ENCODE data around the gene SH2D4B.
"Not testable (repeated sequence)": the region's sequence is repeated elsewhere in the genome, so short reads cannot be mapped to it uniquely, and the experiment has no call there.

The SH2D4B gene

DNA sequence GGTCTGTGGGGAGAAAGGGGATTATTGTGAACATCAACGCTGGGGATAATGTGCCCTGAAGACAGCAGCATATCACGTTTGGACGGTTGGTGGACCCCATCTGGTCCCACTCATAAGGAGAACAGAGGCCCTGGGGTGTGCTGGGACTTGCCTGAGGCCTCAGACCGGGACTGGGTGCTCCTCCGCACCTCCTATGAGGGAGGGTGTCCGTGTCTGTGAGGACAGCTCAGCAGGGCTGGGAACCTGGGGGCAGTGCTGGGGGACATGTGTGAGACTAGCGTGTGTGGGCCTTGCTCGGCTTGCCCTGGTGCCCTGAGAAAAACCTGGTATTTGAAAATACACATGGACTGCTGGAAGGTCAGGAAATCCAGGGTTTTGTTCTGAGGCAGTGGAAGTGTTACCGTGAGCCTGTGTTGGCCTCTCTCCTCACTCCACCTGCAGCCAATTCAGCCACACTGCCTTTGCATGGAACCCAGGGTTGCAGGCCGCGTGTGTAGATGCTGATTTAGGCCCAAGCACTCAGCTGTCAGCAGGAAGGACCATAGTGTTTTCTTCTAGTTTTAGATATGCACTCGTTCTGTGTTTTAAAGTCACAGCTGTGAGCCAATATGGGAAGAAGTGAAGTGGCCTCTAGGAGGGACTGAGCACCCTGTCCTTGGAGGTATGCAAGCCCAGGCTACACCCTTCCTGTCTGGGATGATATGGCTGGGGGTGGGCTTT, 13.4 kb upstream of the SH2D4B start:
- no peak for DNase-seq (ENCODE audit: low read depth)

GRCh38 chr10:80526218-80526617, 11.5 kb upstream of the SH2D4B start:
- DNase-seq (ENCODE audit: low read depth) = no peak

- DNase-seq (ENCODE audit: low read depth) = no peak
These were observed 11.0 kb upstream of the SH2D4B start for GRCh38 chr10:80526742-80527141.

DNA sequence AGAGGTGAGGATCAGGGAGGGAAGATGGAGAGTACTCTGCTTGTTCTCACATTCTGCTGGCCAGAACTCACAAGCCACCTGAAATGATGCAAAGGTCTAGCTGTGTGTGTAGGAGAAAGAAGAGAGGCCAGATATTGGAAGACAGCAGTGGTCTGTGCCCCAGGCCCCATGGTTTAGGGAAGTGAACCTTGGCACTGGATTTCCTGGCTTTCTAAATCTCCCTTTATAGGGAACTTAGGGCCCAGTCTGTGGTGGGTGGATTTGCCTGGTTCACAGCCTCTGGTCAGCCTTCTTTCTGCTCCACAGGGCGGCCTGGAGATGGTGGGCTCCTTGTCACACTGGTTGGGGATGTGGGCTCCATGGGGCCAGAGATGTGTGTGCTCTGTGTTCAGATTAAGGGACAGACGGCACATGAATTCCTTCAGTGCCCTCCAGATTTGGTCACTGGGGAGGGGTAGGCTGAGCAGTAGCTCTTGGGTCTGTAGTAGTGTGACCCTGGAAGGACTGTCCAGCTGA, 9.5 kb upstream of the SH2D4B start:
- no peak for DNase-seq (ENCODE audit: low read depth)

DNA sequence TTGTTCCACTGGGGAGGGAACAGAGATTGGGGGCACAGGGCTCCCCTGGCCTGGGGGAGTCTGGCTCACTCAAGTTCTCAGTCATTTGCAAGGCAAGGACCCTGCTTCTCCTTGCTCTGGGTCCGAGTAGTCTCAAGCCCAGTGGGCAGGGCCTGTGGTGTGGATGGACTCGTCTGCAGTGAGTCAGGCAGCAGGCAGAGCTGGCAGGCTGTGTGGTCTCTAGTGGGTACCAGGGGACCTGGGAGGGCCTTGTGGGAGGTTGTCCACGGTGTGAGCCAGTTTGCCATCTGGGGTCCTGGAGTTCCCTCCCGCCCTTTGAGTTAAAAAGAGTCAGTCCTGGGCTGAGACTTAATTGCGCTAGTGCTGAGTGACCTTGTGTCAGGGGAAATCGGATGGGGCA, 8.8 kb upstream of the SH2D4B start:
- DNase-seq (ENCODE audit: low read depth) = no peak

DNA sequence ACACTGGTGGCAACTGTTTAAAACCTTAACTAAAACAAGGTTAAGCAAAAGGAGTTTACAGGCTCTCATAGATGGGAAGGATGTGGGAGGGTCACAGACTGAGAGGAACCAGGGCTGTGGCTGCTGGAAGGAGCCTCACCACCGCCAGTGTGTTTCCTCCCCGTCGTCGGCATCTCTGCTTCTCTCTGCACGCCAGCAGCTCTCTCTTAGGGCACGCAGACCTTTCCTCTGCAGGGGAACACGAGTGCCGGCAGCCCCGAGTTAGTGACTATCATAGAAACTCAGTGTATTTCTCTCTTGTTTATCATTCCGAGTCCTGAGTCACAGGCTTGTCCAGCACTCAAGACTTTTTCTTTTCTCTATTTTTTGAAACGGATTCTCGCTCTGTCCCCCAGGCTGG, 8.1 kb upstream of the SH2D4B start:
- DNase-seq (ENCODE audit: low read depth) = no peak

GRCh38 chr10:80530251-80530650, 7.5 kb upstream of the SH2D4B start:
- DNase-seq (ENCODE audit: low read depth) = no peak

- no peak for DNase-seq (ENCODE audit: low read depth)
These were observed 6.9 kb upstream of the SH2D4B start for GRCh38 chr10:80530816-80531215.

DNA sequence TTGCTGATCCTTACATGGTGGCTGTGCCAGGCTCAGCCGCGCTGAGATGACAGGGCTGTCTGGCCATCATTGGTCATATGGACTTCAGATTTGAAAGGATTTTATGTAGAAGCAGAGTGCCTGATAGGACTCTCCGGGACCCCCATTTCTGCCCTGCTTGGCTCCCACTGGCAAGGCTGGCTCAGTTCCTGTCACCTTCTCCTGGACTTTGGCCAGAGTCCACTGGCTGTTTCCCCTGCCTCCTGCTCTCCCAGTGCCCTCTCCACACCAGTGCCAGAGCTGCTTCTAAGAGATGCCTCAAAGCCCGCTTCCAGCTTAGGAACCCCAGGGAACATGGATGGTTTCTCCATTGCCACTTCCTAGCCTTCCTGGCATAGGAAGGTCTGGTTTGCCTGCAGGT, 5.1 kb upstream of the SH2D4B start:
- no peak for DNase-seq (ENCODE audit: low read depth)

DNA sequence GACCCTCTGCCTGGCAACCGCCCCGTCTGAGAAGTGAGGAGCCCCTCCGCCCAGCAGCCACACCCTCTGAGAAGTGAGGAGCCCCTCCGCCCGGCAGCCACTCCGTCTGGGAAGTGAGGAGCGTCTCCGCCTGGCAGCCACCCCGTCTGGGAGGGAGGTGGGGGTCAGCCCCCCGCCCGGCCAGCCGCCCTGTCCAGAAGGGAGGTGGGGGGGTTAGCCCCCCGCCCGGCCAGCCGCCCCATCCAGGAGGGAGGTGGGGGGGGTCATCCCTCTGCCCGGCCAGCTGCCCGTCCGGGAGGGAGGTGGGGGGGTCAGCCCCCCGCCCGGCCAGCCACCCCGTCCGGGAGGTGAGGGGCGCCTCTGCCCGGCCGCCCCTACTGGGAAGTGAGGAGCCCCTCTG, 3.6 kb upstream of the SH2D4B start:
- not testable (repeated sequence) for DNase-seq (ENCODE audit: low read depth)

DNA sequence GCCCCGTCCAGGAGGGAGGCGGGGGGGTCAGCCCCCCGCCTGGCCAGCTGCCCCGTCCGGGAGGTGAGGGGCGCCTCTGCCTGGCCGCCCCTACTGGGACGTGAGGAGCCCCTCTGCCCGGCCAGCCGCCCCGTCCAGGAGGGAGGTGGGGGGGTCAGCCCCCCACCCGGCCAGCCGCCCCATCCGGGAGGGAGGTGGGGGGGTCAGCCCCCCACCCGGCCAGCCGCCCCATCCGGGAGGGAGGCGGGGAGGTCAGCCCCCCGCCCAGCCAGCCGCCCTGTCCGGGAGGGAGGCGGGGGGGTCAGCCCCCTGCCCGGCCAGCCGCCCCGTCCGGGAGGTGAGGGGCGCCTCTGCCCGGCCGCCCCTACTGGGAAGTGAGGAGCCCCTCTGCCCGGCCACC, 3.1 kb upstream of the SH2D4B start:
- not testable (repeated sequence) for DNase-seq (ENCODE audit: low read depth)

DNA sequence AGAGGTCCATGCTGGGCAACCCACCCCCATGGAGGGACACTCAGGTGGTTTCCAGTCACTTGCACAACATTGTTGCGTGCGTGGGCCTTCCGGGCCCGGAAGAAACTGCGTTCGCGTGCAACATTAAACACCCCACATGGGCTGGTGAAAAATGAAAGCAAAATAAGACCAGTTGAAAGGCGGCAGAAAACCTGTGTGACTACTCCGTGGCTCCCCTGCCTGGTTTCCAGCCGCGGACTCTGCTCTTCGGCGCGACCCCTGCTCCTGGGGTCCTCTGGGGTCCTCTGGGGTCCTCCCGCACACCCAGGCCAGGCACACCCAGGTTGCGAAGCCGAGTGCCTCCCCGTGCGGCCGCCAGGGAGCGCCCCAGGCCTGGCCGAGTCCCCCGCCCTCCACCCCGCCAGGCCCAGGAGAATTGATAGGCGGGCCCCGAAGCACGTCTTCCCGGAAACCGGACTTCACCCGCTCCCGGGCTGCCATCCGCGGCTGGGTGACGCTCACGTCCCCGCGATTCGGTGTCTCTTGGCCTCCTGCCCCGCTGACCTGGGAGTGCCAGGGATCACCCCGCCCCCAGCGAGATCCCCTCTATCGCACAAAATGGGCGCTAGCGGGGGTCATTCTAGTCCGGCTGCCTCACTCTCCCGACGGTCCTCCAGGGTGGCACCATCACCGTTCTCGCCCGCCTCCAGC, 1.9 kb upstream of the SH2D4B start:
- DNase-seq (ENCODE audit: low read depth) = no peak

- DNase-seq (ENCODE audit: low read depth) = no peak
These were observed 1.3 kb upstream of the SH2D4B start for GRCh38 chr10:80536361-80536835.

DNA sequence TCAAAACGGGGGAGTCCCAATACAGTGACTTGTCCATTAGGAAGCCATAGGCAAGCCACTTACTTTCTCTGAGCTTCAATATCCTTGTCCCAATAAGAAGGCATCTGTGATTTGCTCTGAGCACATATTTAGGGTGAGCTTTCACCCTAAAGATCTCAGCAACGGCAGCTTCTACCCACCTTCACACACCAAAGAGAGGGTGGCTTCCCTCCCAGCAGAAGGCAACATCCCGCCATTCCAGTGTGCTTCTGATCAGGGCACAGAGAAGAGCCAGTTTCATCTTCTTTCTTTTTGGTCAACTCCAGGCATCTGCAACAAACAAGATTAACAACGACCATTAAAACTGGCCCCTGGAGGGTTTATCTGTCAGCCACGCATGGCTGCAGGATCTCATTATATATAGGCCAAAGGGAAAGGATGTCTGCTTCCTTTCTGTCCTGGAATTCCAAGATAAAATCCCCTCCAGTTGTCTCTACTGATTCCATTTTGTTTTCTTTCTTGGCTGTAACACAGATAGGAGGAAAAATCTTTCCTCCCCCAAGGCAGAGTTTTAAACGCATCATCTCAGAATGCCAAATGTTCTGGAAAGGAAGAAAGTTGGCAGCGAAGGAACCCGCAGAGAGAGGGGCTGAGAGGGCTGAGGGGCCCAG, 491 bp upstream of the SH2D4B start:
- DNase-seq (ENCODE audit: low read depth) = no peak

GRCh38 chr10:80538481-80539185, 931 bp downstream of the SH2D4B start:
- no peak for DNase-seq (ENCODE audit: low read depth)

DNA sequence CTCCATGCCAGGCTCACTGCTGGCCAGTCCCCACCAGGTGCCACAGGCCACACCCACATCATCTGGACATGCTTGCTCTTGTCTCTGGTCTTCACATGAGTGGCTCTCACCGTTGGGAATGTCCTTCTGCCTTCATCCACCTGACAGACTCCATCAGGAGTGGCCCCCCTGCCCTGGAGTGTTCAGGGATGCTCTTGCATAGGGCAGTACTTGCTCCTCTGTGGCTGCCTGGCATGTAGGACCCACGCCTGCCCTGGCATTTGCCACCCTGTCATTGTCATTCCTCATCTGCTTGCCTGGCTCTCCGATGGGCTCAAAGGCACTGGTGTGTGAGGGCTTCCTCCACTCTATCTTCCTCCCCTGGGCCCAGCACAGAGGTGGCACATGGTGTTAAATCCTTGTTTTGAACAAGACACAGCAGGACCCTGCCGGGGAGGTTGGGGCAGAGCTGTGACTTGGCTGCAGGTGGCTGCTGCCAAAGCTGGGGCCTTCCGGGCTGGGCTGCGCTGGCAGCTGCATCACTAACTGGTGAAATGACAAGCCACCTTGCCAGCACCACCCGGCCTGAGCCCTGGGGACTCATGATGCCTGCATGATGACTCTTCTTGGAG, 1.8 kb downstream of the SH2D4B start:
- DNase-seq (ENCODE audit: low read depth) = no peak

DNA sequence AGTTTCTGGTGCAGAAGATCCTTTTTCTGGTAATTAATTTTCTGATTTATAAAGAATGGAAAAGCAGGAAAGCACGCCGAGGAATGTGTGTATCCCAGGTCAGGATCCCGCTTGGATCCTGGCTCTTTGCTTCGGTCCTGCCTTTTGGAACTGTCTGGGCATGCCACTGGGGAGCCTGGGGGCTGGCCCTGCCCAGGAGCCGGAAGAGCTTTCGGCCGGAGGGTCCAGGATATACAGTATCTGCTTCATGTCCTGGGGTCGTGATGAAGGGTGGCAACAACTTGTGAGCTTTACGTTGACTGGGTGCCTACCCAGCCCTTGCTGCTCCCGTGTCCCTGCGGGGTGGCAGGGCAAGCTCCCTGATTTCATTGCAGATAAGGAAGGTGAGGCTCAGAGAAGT, 2.4 kb downstream of the SH2D4B start:
- no peak for DNase-seq (ENCODE audit: low read depth)

DNA sequence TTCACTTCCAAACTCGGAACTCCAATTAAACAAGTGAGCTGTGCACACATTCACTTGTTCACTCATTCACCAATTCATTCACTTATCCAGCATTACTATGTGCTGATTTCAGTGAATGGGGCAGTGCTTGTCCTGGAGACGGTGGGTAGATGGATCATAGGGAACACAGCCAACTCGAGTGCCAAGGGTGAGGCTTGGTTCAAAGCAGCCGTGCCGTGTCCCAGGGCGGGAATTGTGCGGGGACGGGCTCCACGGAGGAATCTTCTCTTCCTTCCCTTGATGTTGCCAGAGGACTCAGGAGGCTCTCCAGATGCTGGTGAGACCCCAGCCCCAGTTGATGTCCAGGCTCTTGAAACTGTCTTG, 2.9 kb downstream of the SH2D4B start:
- no peak for DNase-seq (ENCODE audit: low read depth)

DNA sequence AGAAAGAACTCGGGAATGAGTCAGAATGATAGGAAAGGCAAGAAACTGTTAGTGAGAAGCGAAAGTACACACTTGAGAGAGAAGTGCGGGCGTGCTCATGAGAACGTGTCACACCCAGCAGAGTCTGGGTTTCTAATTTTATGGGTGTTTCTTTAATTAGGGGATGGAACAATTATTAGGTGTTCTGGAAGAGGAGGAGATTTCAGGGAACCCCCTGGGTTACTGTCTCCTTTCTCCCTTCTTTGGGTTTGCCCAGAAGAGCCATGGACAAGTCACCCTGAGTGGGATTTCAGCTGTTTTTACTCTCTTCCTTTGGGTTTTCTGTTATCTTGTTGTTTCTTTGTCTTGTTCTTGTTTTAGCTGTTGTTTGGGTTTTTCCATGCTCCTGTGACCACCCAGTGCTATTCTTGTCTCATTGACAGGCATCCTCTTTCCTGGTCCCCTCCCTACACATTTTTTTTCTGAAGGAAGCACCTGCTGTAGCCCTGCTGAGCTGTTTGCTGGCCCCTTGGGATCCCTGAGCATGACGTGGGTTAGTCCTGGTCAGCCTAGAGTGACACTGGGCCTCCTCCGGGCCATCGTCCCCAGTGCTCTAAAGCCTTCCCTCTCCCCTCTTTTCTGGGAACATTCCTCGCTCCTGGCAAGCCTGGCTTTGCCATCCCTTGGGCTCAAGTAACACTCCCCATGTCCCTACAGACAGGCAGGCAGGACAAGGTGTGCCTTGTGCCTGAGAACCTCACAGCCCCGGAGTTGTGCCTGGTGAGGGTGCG, 3.5 kb downstream of the SH2D4B start:
- DNase-seq (ENCODE audit: low read depth) = no peak

- peak; percentile 28 for DNase-seq (ENCODE audit: low read depth)
These were observed 4.4 kb downstream of the SH2D4B start for GRCh38 chr10:80542053-80542452.

GRCh38 chr10:80542652-80543318, 5.1 kb downstream of the SH2D4B start:
- DNase-seq (ENCODE audit: low read depth) = no peak
